GM12872 (cell line): ENCODE measurements around the gene TMED3.
A peak's percentile ranks its signal among the peaks of the same experiment; 100 is the strongest.

Experiments
- TF ChIP-seq, protein P1 (sequence below): IDR thresholded peaks from 3 replicates; pipeline ENCODE4 v1.5.1; 2011; ENCODE audit warnings: low read depth, mild to moderate bottlenecking, low read length, moderate library complexity; ENCODE audit not compliant: insufficient read depth

The TMED3 gene

DNA sequence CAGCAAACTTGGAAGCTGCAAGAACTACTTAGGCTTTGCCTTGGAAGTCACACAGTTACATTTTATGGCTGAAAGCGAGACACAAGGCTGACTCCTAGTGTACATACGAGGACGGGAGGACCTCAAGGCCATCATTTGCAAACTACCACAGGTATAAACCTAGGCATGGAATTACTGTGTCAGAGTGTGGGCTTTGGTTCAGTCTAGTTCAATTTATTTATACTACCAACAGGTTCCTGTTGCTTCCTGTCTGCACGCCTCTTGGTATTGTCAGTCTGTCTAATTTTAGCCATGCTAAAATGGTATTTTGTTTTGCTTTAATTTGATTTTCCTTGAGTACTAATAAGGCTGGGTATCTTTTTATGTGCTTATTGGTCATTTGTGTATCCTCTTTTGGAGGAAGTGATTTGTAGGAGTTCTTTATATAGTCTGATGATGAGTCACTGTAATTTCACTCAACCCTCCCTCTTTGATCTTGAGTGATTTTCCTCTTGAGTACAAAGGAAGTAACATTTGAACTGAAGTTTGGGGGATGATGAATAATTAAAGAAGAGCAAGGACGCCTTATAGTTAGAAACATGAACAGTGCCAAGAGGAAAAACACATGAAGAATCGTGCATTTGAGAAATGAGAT is 20.2 kb upstream of the TMED3 start:
- TF ChIP-seq, protein P1, sequence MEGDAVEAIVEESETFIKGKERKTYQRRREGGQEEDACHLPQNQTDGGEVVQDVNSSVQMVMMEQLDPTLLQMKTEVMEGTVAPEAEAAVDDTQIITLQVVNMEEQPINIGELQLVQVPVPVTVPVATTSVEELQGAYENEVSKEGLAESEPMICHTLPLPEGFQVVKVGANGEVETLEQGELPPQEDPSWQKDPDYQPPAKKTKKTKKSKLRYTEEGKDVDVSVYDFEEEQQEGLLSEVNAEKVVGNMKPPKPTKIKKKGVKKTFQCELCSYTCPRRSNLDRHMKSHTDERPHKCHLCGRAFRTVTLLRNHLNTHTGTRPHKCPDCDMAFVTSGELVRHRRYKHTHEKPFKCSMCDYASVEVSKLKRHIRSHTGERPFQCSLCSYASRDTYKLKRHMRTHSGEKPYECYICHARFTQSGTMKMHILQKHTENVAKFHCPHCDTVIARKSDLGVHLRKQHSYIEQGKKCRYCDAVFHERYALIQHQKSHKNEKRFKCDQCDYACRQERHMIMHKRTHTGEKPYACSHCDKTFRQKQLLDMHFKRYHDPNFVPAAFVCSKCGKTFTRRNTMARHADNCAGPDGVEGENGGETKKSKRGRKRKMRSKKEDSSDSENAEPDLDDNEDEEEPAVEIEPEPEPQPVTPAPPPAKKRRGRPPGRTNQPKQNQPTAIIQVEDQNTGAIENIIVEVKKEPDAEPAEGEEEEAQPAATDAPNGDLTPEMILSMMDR: no peak

DNA sequence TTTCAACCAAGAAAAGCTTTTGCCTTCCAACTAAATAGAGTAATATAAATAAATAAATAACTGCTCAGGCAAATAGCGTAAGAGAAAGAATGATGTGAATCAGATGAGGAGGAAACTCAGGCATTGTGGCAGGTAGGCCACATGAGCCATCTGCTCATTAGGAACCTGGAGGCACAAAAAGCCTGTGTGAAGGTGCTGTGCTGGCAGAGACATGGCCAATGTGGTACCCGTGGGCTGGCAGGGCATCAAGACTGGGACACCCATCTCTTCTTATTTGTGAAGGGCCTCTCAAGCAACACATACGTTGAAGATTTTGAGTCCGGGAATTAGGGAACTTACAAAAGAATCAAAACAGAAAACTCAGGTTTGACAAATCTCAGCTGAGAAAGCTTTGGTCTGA is 18.9 kb upstream of the TMED3 start:
- TF ChIP-seq, protein P1: no peak

DNA sequence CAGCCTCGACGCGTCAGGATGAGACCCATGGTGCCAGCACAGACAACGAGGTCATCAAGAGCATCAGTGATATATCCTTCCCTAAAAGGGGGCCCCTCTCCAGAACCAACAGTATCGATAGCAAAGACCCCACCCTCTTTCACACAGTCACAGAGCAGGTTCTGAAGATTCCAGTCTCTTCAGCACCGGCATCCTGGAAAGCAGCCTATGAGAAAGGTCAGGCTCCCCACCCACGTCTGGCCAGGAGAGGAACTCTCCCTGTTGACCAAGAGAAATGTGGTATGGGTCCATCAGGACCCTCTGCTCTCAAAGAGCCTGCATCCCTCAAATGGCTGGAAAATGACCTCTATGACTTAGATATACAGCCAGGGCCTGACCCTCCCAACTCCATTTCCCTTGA is 16.8 kb upstream of the TMED3 start:
- TF ChIP-seq, protein P1: no peak

DNA sequence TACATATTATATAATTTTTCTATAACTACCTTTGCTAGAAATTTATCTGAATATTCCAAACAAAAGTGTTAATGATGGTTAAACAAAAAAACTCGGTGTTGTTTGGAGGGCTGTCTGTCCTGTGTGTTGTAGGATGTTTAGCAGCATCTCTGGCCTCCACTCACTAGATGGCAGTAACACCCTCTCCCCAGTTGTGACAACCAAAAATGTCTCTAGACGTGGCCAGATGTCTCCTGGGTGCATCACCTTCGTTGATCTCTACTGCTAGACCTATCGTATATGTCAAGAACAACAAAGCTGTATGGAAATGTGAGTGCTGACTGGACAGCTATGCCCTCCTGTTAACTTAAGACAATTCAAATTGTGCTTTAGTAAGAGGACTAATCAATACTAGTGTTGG is 14.3 kb upstream of the TMED3 start:
- TF ChIP-seq, protein P1: peak; percentile 53

DNA sequence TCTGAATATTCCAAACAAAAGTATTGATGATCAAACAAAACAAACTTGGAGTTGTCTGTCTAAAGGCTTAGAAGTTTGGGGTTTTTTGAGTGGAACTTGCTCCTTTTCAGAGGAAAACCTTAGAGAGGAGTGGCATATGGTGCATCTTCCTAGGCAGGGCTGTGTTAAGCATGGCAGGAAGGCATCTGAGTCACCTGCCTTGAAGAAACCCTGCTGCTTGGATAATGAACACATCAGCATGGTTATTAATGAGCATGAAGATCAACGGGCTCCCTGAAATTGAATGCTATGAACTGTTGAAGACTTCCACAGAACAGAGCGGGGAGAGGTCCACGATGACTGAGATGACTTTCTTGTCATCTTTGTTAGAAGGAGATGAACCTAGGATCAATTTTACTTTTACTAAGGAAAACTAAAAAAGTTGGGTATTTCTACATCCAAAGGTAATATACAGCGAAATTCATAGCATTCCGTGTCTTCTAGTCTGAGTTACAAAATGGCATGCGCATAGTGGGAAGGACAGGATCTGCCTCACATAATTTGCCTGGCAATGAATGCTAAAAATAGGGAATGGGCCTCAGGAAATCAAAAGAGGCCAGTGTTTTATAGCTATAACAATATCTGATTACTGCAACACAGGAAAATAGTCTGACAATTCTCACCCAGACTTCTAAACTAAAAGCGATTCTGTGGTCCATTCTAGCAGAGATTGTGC is 11.6 kb upstream of the TMED3 start:
- TF ChIP-seq, protein P1: no peak

DNA sequence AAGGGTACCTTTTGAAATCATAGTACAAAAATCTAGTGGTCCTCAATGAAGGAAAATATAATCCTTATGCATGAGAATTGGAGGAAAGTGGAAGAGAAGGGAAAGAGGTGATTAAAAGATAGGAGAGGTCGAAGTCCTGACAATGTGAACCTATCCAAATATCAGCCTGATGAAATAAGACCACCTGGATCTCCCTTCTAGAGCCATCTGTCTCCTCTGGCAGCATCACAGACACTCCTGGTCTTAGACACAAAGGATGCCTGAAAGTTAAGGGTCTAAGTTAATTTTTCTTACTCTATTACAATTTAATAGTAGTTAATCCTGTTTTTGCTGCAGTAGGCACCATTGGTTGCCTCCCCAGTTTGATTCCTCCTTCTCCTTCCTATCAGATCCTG is 11.1 kb upstream of the TMED3 start:
- TF ChIP-seq, protein P1: no peak

DNA sequence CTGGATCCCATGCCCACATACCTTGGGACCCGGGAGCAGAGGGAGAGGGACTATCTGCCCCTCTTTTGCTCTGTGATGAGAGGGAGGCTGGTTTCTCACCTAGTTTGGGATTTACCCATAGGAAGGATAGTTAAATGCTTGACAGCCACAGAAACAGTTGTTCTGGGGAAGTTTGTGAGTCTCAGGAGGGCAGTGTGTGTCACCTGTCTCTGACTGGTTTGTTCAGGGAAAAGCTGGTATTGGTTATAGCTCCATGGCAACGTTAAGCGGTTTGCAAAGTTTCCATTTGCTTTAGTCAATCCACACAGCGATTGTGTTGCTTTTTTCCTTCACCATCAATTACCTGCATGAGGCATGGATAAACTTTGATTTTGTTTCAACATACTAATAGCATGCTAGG is 3.7 kb upstream of the TMED3 start:
- TF ChIP-seq, protein P1: no peak
